ENCODE data around the gene CLEC18B.
"Not testable (repeated sequence)": the region's sequence is repeated elsewhere in the genome, so short reads cannot be mapped to it uniquely, and the experiment has no call there.

The CLEC18B gene

DNA sequence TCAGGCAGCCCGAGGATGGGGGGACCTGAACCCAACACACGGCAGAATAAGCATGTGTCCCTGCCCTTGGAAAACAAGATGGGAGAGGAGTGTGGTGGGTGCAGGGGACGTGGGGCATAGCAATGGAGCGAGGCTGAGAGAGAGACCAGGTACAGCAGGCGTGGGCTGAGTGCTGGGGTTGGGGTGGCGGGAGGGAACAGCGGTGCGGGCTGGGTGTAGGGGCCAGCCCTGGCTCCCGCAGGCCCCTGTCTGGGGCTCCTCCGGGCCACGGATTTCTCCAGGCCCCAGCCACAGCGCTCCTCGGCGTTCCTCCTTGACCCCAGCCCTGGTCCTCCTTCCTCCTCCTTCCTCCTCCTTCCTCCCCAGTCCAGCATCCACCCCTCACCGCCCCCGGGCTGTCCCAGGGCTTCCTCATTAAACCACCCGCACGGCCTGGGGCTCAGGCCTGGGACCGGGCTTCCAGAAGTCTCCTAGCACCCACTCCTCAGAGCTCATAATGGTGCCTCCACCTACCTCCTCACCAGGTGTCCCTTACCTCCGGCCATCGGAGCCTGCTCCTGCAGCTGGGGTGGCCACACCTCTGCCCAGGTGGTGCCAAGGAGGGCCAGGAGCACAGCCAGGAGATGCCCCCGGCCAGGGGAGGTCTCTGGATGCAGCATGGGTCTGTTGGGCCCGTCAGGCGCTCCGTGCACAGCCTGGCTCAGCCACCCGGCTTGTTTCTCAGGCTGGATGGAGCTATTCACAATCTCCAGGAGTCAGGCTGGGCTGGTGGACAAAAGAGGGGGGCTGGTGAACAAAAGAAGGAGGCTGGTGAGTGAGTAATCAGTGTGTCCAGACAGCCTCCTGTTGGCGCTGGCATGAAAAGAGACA is at the start of gene CLEC18B:
Gene CLEC18B, minus strand, starts transcription at position 867 of the 870 bp plus-strand sequence. Its CDS starts 208 bp downstream, at position 659.
- not testable (repeated sequence) for TF ChIP-seq ZBTB7A (IDR thresholded peaks at IDR 0.05; ENCODE audit: low read depth); REST (IDR thresholded peaks at IDR 0.05; ENCODE audit: low read depth); TEAD4 (IDR thresholded peaks at IDR 0.05)

- TF ChIP-seq REST (IDR thresholded peaks at IDR 0.05; ENCODE audit: low read depth) (no peak), FOXM1 (IDR thresholded peaks at IDR 0.05; ENCODE audit: borderline replicate concordance, low read depth) (no peak), USF1 (IDR thresholded peaks at IDR 0.05) (no peak), ZBTB7A (IDR thresholded peaks at IDR 0.05; ENCODE audit: low read depth) (no peak), TEAD4 (IDR thresholded peaks at IDR 0.05) (no peak), EGR1 (IDR thresholded peaks at IDR 0.05) (no peak), TCF12 (IDR thresholded peaks at IDR 0.05; ENCODE audit: low read depth) (no peak), NFIC (IDR thresholded peaks at IDR 0.05) (no peak)
These were observed 48.7 kb upstream of the CLEC18B start for GRCh38 chr16:74469946-74470478.

- no peak for TF ChIP-seq RAD21 (IDR thresholded peaks at IDR 0.05; ENCODE audit: low read depth)
- TF ChIP-seq ZBTB7A (IDR thresholded peaks at IDR 0.05; ENCODE audit: low read depth) = no peak
- no peak for TF ChIP-seq YY1 (IDR thresholded peaks at IDR 0.05; ENCODE audit: low read depth)
- TF ChIP-seq, protein P1, sequence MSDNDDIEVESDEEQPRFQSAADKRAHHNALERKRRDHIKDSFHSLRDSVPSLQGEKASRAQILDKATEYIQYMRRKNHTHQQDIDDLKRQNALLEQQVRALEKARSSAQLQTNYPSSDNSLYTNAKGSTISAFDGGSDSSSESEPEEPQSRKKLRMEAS (IDR thresholded peaks at IDR 0.05) = no peak
- no peak for TF ChIP-seq NFIC (IDR thresholded peaks at IDR 0.05)
- TF ChIP-seq REST (IDR thresholded peaks at IDR 0.05; ENCODE audit: low read depth) = no peak
- TF ChIP-seq EGR1 (IDR thresholded peaks at IDR 0.05) = no peak
- no peak for TF ChIP-seq TAF1 (IDR thresholded peaks at IDR 0.05; ENCODE audit: low read depth)
- TF ChIP-seq USF1 (IDR thresholded peaks at IDR 0.05) = no peak
- TF ChIP-seq TCF12 (IDR thresholded peaks at IDR 0.05; ENCODE audit: low read depth) = no peak
- TF ChIP-seq CEBPB (IDR thresholded peaks at IDR 0.05) = no peak
- TF ChIP-seq TEAD4 (IDR thresholded peaks at IDR 0.05) = no peak
- TF ChIP-seq CREB1 (IDR thresholded peaks at IDR 0.05; ENCODE audit: low read depth) = no peak
- no peak for TF ChIP-seq EP300 (IDR thresholded peaks at IDR 0.05; ENCODE audit: borderline replicate concordance)
- TF ChIP-seq FOXM1 (IDR thresholded peaks at IDR 0.05; ENCODE audit: borderline replicate concordance, low read depth) = no peak
These were observed 47.7 kb upstream of the CLEC18B start for GRCh38 chr16:74468807-74469525.

- TF ChIP-seq TAF1 (IDR thresholded peaks at IDR 0.05; ENCODE audit: low read depth) (no peak), TCF12 (IDR thresholded peaks at IDR 0.05; ENCODE audit: low read depth) (no peak), ZBTB7A (IDR thresholded peaks at IDR 0.05; ENCODE audit: low read depth) (no peak), REST (IDR thresholded peaks at IDR 0.05; ENCODE audit: low read depth) (no peak)
These were observed 45.6 kb upstream of the CLEC18B start for GRCh38 chr16:74466872-74467271.

All from Ishikawa (cell line).